Subcutaneous adipose tissue (tissue), 4 donors: Measurements from ENCODE around the gene GPRASP2. TPM values are rescaled to one million over a fixed set of nuclear protein-coding genes. Genes with fewer than 3 reads are reported as not detected.

Experiments used
- total RNA-seq, 4 donors: library from RNA; depleted of rRNA; stranded (reverse); fragments of >200 nt; gene quantifications; one replicate each; pipeline ENCODE4 v1.1.0, GENCODE V29; 2016
- TF ChIP-seq, protein P1 (sequence below): fragments of 450-650 bp; IDR thresholded peaks from one replicate; pipeline ENCODE4 v1.5.1; 2016; ENCODE audit warnings: low read depth, mild to moderate bottlenecking, control low read depth, antibody characterized with exemption, moderate library complexity

GPRASP2 gene
- total RNA-seq, 4 donors from 2014 or later = 1.8 to 6.8 (median 5.8) TPM

DNA sequence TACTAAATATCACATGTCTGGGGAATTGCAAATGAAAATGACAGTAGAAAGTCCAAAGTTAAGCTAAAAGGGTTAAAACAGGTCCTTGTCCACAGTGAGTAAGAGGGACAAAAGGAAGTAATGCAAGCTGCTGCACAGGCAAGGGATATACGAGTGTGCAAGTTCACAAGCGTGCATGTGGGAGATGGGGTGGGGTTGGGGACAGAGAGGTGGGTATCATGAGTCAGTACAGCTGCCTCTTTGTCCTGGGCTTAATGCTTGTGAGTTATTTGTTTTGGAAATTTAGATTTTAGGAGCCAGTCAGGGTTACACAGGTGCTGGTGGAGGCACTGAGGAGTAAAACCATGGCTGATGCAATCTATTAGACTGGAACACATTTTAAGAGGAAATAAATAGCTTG is 3.3 kb upstream of the GPRASP2 start:
- TF ChIP-seq, protein P1, sequence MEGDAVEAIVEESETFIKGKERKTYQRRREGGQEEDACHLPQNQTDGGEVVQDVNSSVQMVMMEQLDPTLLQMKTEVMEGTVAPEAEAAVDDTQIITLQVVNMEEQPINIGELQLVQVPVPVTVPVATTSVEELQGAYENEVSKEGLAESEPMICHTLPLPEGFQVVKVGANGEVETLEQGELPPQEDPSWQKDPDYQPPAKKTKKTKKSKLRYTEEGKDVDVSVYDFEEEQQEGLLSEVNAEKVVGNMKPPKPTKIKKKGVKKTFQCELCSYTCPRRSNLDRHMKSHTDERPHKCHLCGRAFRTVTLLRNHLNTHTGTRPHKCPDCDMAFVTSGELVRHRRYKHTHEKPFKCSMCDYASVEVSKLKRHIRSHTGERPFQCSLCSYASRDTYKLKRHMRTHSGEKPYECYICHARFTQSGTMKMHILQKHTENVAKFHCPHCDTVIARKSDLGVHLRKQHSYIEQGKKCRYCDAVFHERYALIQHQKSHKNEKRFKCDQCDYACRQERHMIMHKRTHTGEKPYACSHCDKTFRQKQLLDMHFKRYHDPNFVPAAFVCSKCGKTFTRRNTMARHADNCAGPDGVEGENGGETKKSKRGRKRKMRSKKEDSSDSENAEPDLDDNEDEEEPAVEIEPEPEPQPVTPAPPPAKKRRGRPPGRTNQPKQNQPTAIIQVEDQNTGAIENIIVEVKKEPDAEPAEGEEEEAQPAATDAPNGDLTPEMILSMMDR = no peak

DNA sequence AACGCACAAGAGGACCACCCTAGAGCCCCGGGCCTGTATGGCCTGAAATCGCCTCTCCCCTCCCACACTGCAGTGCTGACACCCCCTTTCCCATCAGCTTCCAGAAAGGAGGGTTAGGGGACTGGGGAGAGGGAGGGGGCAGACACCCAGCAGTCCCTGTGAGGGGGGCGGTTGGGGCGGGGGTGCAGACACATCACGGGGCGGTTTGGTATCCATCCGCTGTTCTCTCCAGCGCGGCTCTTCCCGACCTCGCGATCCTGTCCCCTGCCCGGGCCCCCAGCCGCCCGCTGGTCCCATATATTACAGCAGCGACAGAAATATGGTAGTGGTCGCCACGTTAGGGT is 404 bp upstream of the GPRASP2 start:
- TF ChIP-seq, protein P1 = no peak

DNA sequence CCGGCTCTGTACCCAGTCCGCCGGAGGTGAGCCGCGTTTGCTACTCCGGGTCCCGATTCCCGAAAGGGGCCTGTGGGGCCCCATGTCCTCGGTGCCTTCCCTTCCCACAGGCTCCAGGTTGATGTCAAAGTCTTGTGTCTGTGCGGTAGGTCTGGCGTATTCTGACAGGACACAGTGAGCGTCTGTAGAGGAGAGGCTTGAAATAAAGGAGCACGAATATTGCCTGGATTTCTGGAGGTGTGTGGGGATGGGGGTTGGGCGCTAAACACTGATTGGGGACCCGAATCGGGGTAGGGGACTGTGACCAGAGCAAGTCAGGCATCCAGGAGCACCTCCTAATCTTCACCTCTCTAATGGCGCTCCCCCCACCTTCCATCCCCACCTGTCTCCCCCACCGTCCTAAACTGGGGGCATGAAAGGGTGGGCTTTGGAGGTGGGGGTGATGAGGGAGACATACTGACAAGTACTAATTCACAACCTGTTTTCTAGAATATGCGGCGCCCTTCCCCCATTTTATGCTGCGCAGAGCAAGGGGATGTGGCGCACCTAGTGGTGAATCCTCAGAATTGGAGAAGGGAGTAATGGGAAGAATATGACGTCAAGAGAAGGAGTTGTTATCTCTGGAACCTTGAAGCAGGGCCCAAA is 855 bp downstream of the GPRASP2 start:
- TF ChIP-seq, protein P1 = no peak

DNA sequence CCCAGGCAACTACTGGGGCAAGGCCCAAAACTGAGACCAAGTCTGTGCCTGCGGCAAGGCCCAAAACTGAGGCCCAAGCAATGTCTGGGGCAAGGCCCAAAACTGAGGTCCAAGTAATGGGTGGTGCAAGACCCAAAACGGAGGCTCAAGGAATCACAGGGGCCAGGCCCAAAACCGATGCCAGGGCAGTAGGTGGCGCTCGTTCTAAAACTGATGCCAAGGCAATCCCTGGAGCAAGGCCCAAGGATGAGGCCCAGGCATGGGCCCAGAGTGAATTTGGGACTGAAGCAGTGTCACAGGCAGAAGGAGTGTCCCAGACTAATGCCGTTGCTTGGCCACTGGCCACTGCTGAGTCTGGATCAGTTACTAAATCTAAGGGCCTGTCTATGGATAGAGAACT is 2.7 kb downstream of the GPRASP2 start:
- TF ChIP-seq, protein P1 = no peak

DNA sequence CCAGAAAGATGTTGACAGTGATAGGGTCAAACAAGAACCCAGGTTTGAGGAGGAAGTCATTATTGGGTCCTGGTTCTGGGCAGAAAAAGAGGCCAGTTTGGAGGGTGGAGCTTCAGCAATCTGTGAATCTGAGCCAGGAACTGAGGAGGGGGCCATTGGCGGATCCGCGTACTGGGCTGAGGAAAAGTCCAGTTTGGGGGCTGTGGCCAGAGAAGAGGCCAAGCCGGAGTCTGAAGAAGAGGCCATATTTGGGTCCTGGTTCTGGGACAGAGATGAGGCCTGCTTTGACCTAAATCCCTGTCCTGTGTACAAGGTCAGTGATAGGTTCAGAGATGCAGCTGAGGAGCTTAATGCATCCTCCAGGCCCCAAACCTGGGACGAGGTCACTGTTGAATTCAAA is 3.7 kb downstream of the GPRASP2 start:
- TF ChIP-seq, protein P1 = no peak

DNA sequence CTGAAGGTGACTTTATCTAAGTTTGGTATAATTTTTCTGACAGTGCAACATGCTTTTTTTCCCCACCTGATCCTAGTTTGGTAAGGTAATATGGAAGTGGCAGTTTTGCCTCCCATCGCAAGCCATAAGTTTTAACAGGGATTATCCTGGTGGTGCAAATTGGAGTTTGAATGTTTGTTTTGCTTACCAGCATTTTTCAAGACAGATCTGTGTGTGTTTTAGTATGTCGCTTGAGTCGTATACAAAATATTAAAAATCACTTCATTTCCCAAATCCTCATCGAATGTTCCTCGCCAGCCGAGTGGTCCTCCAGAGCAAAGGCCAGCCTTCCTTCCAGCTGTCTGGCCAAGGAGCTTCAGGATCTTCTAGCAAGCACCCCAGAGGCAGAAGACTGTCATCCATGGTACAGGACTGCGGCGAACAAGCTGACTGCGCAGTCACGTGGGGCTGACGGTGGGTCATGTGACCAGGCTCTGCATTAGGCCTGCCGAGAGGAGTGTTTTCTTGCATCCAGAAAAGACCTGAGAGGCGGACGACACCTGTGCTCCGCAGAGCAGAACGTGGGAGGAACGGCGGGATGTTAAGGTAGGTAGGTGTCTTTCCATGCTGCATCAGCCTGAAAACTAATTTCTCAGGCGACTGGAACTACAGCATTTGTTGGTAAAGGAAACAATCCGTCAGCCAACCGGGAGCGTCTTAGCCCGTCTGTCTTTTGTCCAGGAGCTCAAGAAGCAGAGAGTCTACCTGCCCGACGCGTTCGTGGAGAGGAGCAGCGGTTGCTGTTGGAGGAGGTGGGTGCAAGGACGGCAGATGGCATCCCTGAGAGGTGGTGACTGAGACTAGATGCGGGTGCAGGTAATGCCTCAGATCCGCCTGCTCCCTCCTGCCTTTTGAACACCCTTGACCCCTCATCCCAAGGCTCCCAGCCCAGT is 8.3 kb downstream of the GPRASP2 start, which contains the start of gene GPRASP3:
TSS of gene GPRASP3 (plus strand) at position 507 of the 932 bp plus-strand sequence. CDS start 28,253 bp downstream, outside the sequence.
- TF ChIP-seq, protein P1 = no peak

DNA sequence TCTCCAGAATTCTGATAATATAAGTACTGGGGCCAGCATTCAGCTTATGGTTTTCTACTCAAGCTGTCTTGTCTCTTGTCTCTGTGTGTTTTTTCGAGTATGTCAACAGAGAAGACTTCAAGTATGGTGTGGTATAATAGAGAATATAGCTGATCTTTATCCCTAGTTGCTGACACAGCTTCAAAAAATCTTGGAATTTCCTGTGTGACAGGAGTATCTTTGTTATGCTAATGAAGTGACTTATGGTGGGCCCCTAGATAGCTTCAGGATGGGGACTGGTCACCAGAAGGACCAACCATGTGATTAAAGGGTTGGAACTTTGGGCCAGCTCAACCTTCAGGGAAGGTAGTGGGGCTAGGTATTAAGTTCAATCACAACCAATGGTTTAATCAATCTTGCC is 11.2 kb downstream of the GPRASP2 start:
- TF ChIP-seq, protein P1 = no peak
